HG02798 (cell line): Measurements from ENCODE around the gene FAM153A.
"Not testable (repeated sequence)": the region's sequence is repeated elsewhere in the genome, so short reads cannot be mapped to it uniquely, and the experiment has no call there.

Experiments used
- ATAC-seq: cut with Tn5 transposase; IDR thresholded peaks from one replicate; pipeline ENCODE4 v1.9.1; 2021; ENCODE audit warnings: mild to moderate bottlenecking; ENCODE audit not compliant: unreplicated experiment, poor library complexity

Gene FAM153A

GRCh38 chr5:177782792-177783633 is at the start of gene FAM153A:
Gene FAM153A, minus strand, starts transcription at chr5:177782899.
- ATAC-seq: not testable (repeated sequence)

DNA sequence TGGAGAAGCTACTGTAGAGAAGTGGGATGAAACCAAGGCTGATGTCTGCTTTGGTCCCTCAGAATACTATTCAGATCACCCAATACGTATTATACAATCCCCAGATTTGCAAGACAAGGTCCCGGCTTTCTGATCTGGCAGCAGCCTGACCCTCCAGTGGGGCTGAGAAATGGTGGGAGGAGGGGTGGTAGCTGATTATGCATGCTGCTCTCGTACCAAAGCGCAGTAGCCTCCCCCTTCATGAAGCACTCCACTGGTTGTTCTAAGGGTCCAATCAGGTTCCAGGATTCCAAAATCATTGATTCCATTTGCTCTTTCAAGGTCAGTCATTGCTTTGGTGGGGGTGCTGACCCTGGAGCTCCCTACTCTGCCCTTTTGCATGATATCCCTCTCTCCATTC is 49.6 kb upstream of the FAM153A start:
- not testable (repeated sequence) for ATAC-seq

- not testable (repeated sequence) for ATAC-seq
Measured at GRCh38 chr5:177826073-177826472, 43.4 kb upstream of the FAM153A start.

DNA sequence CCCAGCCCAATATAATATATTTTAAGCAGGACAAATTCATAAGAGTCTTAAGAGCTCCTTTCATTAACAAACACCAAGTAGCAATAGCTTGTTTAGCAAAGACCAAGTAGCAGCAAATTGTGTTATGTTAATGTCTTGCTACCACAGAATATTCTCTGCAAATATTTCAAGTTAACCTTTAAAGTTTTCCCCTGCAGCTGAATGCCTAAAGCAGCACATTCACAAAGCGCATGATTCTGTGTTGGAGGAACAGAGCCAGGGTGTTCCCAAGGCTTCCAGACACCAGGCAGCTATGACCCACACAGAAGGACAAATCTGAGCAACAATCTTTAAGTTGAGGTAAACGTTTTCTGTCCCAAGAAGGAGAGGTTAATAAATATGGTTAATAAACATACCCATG is 42.1 kb upstream of the FAM153A start:
- ATAC-seq: not testable (repeated sequence)

- not testable (repeated sequence) for ATAC-seq
Measured at GRCh38 chr5:177822489-177822888, 39.8 kb upstream of the FAM153A start.

DNA sequence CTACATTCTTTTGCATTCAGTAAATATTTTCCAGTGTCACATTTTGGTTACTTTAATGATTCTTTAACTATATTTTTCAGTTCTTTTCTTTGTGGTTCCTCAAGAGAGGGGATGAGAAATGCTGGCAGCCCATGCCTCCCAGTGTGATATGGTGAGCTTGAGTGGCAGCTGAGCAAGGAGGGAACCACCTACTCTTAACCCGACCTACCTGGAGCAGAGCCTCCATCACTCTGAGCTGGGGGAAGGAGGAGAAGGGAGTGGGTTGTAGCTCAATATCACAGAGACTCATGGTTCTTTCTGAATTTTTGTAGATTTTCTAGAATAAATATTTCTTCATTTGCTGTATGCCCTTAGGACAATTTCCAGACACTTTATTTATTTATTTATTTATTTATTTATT is 37.0 kb upstream of the FAM153A start:
- ATAC-seq: not testable (repeated sequence)

DNA sequence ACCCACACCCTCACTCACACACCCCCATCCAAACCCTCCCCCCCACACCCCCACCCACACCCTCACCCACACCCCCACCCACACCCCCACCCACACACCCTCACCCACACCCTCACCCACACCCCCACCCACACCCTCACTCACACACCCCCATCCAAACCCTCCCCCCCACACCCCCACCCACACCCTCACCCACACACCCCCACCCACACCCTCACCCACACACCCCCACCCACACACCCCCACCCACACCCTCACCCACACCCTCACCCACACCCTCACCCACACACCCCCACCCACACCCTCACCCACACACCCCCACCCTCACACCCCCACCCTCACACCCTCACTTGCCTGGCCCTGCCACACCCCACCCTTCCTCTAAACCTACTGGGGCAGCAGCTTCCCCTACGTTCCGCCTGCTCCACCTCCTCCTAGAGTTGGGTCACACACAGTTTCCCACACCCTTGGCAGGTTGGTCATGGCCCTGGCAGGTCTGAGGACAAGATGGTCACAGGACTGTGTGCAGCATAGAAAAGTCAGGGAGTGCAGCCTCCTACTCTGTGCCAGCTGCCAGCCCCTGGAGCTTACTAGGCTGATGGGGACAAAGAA is 30.2 kb upstream of the FAM153A start:
- not testable (repeated sequence) for ATAC-seq

GRCh38 chr5:177812160-177812743 is 29.6 kb upstream of the FAM153A start:
- not testable (repeated sequence) for ATAC-seq

GRCh38 chr5:177809209-177809913 is 26.7 kb upstream of the FAM153A start:
- ATAC-seq: not testable (repeated sequence)

GRCh38 chr5:177808420-177808819 is 25.7 kb upstream of the FAM153A start:
- not testable (repeated sequence) for ATAC-seq

- ATAC-seq: not testable (repeated sequence)
Measured at GRCh38 chr5:177807265-177807664, 24.6 kb upstream of the FAM153A start.

DNA sequence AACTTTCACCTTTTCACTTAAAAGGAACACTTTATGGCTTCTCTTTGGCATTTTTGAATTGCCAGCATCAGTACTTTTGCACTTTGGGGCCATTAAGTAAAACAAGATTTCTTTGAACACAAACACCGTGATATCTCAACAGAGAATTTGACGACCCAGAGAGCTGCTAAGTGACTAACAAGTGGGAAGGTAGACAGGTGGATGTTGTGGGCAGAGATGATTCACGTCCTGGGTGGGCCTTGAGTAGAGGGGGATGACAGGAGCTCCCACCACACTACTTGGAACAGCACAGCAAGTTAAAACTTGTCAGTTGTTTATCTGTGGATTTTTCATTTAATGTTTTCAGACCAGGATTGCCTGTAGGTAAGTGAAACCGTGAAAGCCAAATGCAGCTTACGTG is 18.7 kb upstream of the FAM153A start:
- not testable (repeated sequence) for ATAC-seq

GRCh38 chr5:177798237-177798840 is 15.6 kb upstream of the FAM153A start:
- not testable (repeated sequence) for ATAC-seq

- ATAC-seq: not testable (repeated sequence)
Measured at GRCh38 chr5:177793272-177793671, 10.6 kb upstream of the FAM153A start.

DNA sequence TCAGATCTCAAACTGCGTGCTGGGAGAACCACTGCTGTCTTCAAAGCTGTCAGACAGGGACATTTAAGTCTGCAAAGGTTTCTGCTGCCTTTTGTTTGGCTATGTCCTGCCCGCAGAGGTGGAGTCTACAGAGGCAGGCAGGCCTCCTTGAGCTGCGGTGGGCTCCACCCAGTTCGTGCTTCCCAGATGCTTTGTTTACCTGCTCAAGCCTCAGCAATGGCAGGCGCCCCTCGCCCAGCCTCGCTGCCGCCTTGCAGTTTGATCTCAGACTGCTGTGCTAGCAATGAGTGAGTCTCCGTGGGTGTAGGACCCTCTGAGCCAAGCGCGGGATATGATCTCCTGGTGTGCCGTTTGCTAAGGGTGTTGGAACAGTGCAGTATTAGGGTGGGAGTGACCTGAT is 8.9 kb upstream of the FAM153A start:
- ATAC-seq: not testable (repeated sequence)

DNA sequence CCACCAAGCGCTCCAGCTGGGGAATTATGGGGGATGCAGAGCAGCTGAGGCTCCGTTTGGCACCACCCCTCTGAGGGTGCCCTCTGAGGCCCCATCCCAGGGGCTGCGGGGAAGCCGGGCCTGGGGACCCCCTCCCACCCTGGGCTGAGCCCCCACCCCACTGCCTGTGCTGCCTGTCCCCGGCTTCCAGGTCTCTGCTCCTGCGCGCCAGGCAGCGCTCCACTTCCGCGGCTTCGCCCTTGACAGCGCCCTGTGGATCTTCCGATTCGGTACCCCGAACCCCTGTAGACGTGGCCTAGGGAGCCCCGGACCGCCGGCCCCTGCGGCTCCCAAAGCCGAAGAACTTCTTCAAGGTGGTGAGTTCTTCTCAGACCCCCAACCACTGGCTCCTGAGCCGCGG is 530 bp downstream of the FAM153A start:
- ATAC-seq: not testable (repeated sequence)

DNA sequence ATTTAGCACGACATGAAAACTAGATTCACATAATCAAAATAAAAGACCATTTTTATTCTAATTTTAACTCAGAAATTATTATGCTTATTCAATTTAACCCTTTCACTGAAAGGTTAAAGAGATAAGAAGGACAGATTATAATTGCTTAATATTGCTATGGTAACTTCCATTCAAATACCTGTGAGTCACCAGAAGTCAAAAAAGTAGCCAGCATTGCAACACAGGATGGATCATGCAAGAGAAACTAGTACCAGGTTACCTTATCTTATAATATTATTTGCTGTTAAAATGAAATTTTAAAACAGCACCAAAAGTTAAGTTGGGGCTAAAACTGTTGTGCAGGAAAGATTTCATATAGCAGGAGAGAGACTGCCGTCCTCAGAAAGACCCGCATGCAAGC is 11.5 kb downstream of the FAM153A start:
- ATAC-seq: not testable (repeated sequence)

DNA sequence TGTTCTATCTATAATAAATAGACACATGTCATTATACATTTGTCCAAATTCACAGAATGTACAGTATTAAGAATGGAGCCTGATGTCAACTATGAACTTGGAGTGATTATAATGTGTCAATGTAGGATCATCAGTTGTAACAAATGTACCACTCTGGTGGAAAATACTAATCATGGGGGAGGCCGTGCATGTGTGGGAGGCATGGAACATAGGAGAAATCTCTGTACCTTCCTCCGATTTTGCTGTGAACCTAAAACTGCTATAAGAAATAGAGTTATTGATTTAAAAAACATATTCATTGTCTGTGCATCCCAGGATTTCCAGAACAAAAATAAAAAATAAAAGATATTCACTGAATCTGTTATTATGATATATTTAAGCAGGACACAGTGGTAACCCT is 12.1 kb downstream of the FAM153A start:
- not testable (repeated sequence) for ATAC-seq

DNA sequence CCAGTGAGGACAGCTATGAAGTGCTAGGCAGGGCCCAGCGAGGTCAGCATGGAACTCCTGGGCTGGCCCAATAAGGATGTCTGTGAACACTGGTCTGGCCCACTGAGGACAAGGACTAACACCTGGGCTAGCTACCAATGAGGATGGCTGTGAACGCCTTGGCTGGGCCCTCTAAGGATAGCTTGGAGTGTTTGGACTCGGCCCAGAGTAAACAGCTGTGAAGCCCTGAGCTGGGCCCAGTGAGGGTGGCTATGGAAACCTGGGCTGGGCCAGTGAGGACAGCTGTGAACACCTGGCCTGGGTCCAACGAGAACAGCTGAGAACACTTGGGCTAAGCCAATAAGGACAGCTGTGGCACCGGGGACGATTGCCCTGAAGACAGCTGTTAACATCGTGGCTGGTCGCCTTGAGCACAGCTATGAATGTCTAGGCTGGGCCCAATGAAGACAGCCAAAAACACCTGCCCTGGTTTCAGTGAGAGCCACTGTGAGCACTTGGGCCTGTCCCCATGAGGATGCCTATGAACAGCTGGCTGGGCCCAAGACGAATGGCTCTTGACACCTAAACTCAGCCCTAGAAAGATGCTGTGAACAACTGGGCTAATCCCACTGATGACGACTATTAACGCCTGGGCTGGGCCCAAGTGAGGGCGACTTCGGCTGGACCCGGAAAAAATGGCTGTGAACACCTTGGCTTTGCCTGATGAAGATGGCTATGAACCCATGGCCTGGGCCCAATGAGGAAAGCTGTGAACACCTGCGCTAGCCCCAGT is 18.8 kb downstream of the FAM153A start:
- ATAC-seq: not testable (repeated sequence)
